Hematopoietic multipotent progenitor cell treated with erythropoietin and hydrocortisone succinate and interleukin-3 and kit ligand, for 4 days (in vitro differentiated cells): ENCODE results near the gene LATS1.
"Not testable (repeated sequence)": the region's sequence is repeated elsewhere in the genome, so short reads cannot be mapped to it uniquely, and the experiment has no call there.

ENCODE experiments used
- DNase-seq: peaks from one replicate; pipeline ENCODE4 v3.0.0-alpha.2; 2015

The LATS1 gene

GRCh38 chr6:149717588-149718458, at the start of gene LATS1:
TSS of gene LATS1 (minus strand) at chr6:149718101. CDS start at chr6:149702126, 15,975 bp downstream.
- peak; percentile 95 for DNase-seq

DNA sequence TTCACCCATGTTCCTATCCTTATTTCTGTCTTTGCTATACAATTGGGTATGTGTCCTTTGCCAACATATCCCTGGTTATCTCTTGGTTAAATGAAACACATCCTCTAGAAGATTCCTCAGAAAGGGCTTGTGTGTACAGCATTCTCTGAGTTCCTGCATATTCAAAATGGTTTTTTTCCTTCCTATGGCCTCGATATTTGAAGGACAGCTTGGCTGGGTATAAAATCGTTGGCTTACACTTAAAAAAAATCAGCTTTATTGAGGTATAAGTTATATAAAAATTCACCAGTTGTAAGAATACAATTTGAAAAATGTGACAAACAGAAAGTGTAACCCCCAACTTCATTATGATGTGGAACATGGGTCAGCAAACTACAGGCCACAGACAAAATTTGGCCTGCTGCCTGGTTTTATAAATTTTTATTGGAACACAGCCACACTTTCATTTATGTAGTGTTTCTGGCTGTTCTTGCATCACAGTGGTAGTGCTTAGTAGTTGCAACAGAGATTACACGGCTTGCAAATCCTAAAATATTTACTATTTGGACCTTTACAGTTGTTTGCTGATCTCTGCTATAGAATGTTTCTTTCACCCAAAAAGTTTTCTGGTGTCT, 48.4 kb upstream of the LATS1 start:
- DNase-seq, result peak; percentile 38

DNA sequence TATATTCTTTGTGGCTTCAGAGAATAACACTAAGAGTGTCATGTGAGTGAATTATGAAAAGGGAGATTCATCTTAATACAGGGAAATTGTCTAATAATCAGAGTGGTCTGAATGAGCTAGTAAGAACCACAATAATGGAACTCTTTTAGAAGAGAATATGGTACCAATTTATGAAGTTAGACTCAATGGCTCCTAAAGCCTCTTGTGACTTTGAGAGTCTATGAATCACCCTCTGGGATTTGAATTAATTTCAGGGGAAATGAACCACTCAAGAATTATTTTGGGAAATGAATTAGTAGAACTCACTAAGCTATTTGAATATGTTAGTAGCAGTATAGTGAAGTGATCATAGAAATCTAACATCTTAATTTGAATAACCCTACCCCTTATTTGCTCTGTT, 46.0 kb upstream of the LATS1 start:
- DNase-seq, result no peak

DNA sequence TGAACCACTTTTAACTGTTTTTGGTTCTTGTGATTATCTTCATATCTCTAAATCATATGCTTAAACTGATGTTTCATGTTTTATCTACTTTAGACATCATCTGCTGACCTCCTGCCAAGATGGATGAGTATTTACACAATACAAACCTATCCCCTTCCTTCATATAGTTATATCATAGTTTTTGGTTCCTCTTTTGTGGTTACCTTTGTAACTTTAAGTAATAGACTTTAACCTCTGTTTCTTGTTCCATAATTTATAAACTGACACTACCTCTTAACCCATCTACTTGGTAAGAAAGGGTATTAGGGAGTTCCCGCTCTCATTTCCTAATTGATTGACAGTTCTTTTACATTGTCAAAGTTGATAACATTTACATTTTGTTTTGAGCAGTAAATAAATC, 43.5 kb upstream of the LATS1 start:
- DNase-seq, result peak; percentile 85

DNA sequence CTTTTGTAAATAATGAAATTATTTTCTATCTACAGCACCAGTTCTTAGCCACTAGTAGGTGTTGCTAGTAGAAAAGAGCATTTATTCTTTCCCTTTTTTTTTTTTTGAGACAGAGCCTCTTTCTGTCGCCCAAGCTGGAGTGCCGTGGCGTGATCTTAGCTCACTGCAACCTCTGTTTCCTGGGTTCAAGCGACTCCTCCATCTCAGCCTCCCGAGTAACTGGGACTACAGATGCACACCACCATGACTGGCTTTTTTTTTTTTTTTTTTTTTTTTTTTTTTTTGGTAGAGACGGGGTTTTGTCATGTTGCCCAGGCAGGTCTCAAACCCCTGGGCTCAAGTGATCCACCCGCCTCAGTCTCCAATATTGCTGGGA, 38.3 kb upstream of the LATS1 start:
- no peak for DNase-seq

DNA sequence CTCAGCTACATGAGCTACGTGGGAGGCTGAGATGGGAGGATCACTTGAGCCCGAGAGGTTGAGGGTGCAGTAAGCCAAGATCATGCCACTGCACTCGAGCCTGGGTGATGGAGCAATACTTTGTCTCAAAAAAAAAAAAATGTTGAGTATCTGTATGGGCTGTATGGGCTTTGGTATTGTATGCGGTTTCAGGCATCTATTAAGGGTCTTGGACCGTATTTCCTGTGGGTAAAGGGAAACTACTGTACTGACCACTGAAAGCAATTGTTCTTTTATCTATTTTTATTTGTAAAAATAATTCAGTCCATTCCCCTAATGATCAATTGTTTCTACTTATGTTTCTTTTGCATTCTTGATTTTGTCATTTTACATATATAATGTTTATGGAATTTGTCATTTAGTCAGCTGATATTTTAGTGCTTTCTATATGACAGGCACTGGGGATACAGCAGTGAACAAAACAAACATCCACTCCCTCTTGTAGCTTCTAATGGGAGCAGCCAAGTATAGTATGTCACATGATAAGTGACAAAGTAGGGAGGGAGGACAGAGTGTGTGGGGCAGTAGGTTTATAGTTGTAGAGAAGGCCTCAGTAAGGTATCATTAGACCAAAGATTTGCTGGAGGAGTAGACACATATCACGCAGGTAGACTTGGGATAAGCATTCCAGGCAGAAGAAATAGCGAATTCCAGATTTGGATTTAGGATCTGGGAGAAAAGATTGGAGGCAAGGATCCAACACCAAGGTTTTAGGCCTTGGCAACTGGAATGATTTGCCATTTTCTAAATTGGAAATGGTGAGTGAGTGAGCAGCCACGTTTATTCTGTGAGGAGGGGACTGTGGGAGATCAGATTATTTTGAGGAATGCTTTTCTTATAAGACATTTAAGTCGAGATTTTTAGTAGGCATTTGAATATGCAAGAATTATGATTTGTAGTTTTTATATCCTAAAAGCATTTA, 37.7 kb upstream of the LATS1 start:
- peak; percentile 28 for DNase-seq

- DNase-seq, result no peak
Measured at GRCh38 chr6:149754548-149754947, 36.6 kb upstream of the LATS1 start.

GRCh38 chr6:149753374-149753637, 35.4 kb upstream of the LATS1 start:
- DNase-seq, result not testable (repeated sequence)

GRCh38 chr6:149752600-149753373, 34.9 kb upstream of the LATS1 start:
- DNase-seq, result peak; percentile 47

GRCh38 chr6:149751920-149752319, 34.0 kb upstream of the LATS1 start:
- DNase-seq, result not testable (repeated sequence)

- DNase-seq, result no peak
Measured at GRCh38 chr6:149751239-149751638, 33.3 kb upstream of the LATS1 start.

GRCh38 chr6:149750136-149750609, 32.3 kb upstream of the LATS1 start:
- DNase-seq, result peak; percentile 83

DNA sequence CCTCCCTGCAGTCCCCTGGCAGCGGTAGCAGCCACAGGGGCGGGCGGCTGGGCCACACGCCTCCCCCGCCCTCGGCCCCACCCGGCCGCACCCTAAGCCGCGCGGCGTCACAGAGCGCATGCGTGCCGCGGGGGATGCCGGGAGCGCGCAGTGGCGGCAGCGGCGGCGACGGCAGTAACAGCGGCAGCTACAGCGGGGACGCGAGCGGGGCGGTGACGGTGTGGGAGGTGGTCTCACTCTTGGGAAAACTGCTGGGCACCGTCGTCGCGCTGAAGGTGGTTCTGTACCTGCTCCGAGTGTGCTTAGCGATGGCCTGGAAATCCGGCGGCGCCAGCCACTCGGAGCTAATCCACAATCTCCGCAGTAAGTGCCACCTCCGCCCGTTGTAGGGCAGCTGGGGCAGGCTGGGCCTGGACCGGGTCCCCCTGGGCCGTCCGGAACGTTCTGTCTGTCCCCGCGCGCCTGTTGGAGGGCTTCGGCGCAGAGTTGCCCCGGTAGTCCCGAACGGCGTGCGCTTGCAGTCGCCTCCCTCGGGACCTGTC, 31.8 kb upstream of the LATS1 start, which contains the start of gene PCMT1:
TSS of gene PCMT1 (plus strand) at position 148 of the 542 bp plus-strand sequence. CDS start at position 309, 161 bp downstream.
- DNase-seq, result peak; percentile 97

GRCh38 chr6:149749082-149749593, 31.2 kb upstream of the LATS1 start:
- not testable (repeated sequence) for DNase-seq

DNA sequence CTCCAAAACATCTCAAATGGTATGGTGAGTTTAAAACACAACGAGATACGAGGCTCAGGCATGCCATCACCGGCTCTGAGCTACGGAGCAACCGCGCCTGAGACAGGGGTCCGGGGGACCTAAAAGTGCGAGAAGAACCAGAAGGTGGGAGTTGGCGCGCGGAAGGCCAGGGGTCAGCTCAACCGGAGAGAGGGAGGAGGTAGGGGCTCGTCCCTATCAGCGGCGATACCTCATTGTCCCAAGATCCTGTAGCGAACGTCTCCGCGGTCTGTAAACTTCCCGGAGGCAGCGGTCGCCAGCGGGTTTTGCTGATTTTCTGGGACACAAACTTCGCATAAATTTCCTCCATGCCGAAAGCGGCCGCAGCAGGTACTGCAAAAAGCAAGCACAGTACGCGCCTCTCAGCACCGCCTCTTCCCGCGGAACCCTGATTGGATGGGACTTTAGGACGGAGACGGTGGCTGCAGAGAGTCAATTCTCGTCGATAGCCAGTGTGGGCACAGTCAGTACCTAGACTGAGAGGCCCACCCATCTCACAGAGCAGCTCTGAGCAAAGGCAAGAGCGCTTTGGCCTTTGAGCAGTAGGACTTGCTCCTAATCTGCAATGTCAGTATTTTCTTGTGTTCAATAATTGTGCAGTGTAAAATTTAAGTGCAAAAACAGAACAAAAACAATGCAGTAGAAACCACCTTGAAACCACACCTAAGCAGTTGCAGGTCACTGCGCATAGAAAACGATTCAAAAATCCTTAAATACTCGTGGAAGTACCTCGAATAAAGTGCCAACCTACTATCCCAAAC, 28.4 kb upstream of the LATS1 start, which contains the start of gene NUP43:
TSS of gene NUP43 (minus strand) at position 383 of the 800 bp plus-strand sequence. CDS start at position 349, 34 bp downstream.
- peak; percentile 98 for DNase-seq

GRCh38 chr6:149745252-149745651, 27.4 kb upstream of the LATS1 start:
- DNase-seq, result not testable (repeated sequence)

- DNase-seq, result no peak
Measured at GRCh38 chr6:149734915-149735314, 17.0 kb upstream of the LATS1 start.

DNA sequence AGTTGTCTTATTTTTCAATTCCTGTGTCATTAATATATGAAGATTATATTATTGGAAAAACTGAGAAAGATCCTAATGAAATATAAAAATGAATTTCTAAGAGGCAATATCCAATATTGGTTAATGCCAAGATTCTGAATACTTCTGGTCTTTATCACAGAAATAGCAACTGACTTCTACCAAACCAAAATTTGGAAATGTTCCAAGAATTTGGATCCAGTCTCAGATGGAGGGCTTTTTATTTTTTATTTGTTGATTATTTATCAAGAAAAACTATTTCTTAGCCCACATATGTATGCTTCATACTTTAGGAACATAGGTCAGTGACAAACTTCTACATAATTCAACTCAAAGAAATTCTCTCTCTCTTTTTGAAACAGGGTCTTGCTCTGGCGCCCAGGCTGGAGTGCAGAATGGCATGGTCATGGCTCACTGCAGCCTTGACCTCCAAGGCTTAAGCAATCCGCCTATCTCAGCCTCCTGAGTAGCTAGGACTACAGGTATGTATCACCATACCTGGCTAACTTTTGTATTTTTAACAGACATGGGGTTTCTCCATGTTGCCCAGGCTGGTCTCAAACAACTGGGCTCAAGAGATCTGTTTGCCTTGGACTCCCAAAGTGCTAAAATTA, 15.3 kb upstream of the LATS1 start:
- DNase-seq, result no peak

DNA sequence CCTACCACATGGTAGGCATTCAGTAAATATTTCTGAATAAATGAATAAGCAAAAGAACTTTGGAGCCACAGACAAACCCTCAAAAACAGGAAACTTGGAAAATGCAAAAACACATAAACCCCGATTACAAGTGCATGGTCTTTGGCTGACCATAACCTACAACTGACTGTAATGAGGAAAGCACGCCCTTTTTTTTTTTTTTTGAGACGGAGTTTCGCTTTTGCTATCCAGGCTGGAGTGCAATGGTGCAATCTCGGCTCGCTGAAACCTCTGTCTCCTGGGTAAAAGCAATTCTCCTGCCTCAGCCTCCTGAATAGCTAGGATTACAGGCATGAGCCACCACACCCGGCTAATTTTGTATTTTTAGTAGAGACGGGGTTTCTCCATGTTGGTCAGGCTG, 11.9 kb upstream of the LATS1 start:
- DNase-seq, result no peak
